GM12874 (cell line): Measurements from ENCODE around the gene CCT5.

ENCODE experiments used
- TF ChIP-seq, protein P1 (sequence below): IDR thresholded peaks from 2 replicates; pipeline ENCODE4 v1.5.1; 2011; ENCODE audit warnings: low read depth, mild to moderate bottlenecking, control low read depth, low read length, moderate library complexity; ENCODE audit not compliant: insufficient read depth

Gene CCT5

DNA sequence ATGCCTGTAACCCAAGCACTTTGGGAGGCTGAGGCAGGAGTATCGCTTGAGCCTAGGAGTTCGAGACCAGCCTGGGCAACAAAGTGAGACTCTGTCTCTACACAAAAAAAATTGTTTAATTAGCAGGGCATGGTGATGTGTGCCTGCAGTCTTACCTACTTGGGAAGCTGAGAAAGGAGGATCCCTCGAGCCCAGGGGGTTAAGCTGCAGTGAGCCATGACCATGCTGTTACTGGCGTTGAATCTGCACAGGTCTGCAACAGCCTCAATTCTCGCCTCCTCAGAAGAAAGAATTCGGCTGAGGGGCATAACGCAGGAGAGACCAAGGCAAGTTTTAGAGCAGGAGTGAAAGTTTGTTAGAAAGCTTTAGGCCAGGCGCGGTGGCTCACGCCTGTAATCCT is 18.0 kb downstream of the CCT5 start:
- TF ChIP-seq, protein P1, sequence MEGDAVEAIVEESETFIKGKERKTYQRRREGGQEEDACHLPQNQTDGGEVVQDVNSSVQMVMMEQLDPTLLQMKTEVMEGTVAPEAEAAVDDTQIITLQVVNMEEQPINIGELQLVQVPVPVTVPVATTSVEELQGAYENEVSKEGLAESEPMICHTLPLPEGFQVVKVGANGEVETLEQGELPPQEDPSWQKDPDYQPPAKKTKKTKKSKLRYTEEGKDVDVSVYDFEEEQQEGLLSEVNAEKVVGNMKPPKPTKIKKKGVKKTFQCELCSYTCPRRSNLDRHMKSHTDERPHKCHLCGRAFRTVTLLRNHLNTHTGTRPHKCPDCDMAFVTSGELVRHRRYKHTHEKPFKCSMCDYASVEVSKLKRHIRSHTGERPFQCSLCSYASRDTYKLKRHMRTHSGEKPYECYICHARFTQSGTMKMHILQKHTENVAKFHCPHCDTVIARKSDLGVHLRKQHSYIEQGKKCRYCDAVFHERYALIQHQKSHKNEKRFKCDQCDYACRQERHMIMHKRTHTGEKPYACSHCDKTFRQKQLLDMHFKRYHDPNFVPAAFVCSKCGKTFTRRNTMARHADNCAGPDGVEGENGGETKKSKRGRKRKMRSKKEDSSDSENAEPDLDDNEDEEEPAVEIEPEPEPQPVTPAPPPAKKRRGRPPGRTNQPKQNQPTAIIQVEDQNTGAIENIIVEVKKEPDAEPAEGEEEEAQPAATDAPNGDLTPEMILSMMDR, result no peak

DNA sequence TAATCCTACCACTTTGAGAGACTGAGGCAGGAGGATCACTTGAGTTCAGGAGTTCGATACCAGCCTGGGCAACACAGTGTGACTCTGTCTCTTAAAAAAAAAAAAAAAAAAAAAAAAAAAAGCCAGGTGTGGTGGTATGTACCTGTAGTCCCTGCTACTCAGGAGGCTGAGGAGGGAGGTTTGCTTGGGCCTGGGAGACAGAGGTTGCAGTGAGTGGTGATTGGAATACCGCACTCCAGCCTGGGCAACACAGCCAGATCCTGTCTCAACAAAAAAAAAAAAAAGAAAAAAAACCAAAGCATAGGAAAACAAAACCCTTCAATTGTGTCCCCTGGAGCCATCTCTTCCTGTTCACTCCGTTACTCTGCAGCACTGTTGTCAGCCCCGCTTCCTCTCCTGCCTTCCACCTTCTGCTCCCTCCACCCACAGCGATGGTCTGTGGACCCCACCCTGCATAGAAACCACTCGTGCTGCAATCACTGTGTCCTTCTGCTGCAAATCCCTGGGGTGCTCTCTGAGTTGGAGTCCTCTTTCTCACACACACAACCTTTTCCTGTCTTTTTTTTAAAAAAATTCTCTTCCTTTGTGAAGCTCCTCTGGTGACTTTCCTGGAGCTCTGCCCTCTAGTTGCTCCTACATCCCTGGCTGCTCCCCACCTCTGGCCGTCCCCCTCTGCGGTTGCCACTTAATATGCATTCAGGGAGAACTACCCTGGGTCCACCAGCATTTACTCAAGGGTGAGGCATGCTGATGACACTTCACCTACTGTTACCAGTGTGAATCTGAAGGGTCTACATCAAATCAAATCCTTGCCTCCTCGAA is 22.2 kb downstream of the CCT5 start:
- TF ChIP-seq, protein P1, result no peak

DNA sequence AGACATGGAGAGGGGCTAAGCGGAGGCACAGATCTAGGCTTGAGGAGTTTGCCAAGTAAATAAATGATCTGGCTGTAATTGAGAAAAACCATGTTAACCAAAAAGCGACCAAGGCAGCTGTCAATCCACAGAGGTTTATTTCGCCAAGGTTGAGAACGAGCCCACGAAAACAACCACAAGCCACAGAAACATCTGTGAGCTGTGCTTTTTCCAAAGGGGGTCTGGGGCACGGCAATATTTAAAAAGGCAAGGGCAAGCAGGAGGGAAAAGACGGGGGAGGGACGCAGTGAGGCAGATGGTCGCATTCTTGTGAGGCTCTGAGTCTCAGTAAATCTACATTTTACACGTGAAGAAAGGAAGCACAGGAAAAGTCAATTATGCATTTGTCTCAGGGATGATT is 25.4 kb downstream of the CCT5 start:
- TF ChIP-seq, protein P1, result no peak

- TF ChIP-seq, protein P1, result no peak
Observed at GRCh38 chr5:10275991-10276390, 25.9 kb downstream of the CCT5 start.

DNA sequence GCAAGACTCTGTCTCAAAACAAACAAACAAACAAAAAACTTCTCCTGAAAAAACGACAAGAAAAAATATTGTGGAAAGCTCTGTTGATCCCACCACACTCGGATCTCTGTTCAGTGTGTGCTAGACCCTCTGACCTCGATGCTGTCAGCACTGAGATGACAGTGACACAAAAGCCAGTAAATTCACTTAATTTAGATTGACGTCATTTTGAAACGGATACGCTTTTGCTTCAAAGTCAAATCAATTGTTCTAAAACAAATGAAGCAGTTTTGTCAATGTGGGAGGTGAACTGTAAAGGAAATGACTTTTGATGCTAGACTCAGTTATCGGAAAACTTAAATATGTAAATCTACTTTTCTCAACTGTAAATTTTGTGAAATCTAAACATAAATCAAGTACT is 26.6 kb downstream of the CCT5 start:
- TF ChIP-seq, protein P1, result no peak

- TF ChIP-seq, protein P1, result no peak
Observed at GRCh38 chr5:10277773-10278630, 27.9 kb downstream of the CCT5 start.

DNA sequence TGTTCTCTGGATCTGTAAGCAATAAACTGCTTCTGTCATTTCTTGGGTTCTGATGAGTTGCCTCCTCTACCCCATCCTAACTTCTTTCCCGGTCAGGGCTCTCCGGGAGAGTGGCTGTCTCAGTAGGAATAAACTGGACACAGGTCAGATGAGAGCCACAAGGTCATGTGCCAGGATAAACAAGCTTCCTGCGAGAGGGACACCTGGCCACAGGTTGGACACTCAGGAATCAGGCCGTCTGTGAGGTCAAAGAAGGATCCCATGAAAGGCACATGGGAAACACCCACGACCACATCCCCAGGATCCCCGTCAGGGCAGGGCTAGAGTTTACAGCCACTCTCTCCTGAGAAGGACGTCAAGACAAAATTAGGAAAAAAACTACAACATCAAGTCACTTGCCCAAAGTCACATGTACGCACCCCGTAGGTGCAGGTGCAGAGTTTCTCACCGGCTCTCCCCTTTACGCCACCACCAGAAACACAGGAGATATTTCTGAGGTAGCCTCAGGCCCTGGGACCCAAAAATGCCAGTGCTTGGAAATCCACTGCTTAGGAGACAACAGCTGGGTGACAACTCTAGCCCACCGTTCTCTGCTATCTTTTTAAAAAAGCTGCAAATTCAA is 28.7 kb downstream of the CCT5 start:
- TF ChIP-seq, protein P1, result no peak
